HG03342 (cell line): Measurements from ENCODE around the gene SLC27A2.

ENCODE experiments used
- ATAC-seq: cut with Tn5 transposase; IDR thresholded peaks from one replicate; pipeline ENCODE4 v1.9.1; 2021; ENCODE audit warnings: mild to moderate bottlenecking, moderate library complexity; ENCODE audit not compliant: unreplicated experiment

The SLC27A2 gene

DNA sequence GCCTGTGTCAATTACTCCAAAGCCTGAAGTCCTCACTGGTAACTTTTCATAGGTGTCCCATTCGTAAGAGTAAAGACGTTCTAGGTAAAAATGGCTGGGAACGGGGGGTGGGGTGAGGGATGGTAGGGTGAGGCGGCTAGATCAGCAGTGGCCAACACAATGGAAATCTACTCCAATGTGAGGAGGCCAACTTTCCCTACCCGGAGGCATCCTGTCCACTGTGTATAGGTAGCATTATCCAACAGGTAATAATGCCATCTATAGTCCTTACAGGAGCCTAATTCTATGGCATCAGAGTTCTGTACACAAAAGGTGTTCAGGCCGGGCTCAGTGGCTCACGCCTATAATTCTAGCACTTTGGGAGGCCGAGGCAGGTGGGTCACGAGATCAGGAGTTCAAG, 54.4 kb downstream of the SLC27A2 start:
- ATAC-seq = no peak

DNA sequence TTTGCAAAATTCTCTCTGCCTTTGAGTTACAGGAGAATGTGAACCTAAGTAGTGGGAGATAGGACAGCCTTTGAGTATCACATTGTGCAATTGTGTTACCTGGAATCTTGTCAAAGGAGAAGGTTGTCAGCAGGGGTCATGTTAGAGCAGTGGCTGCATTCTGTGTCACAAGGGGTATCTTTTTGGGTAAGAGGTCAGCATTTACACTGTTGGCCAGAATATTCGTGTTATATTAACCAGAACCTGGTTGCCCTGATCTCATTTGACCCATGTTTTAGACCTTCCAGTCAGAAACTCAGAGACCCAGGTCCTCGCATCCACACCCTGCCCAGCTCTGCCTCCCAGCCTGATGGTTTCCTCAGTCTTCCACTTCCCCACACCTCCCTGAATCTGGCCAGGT, 56.3 kb downstream of the SLC27A2 start:
- no peak for ATAC-seq

DNA sequence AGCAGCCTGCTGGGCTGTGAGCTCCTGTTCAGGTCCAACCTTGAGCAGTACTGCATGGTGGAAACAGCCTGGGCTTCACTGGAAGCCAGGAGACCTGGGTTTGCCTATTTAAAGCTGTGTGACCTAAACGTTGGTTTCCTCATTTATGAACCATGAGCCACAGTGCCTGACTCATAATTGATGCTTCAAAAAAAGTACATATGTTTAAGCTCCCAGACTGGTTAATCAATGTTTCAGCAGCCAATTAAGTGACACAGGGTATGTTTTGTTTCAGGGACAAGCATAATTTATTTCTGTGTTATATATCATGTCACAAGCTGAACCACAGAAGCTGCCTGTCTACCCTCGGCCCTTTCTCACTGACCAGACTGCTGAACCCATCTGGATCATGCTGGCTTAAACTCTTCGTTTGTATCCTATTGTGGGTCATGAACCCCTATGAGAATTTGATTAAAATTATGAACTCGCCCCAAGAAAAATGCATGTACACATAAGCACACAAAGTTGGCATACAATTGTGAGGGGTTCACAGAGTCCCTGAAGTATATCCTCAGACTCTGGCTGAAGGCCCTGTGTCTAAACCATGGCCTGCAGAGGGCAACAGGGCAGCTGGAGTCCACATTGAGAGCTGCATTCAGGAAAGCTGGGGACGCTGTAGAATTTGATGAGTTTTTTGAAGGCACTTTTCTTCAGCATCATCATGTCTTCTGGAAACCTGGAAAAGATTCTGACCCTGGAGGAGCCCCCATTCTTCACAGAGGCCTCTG, 59.9 kb downstream of the SLC27A2 start:
- ATAC-seq = no peak

DNA sequence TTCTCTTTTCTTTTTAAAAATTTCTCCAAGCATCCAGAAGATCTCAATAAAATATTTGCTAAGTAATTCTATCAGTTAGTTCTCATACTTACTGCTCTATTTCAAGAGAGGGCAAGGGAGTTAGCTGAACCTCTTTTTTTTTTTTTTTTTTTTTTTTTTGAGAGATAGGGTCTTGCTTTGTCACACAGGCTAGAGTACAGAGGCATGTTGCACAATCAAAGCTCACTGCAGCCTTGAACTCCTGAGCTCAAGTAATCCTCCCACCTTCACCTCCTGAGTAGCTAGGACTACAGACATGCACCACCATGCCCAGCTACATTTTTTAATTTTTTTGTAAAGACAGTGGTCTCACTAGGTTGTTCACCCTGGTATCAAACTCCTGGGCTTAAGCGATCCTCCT, 62.2 kb downstream of the SLC27A2 start:
- no peak for ATAC-seq

DNA sequence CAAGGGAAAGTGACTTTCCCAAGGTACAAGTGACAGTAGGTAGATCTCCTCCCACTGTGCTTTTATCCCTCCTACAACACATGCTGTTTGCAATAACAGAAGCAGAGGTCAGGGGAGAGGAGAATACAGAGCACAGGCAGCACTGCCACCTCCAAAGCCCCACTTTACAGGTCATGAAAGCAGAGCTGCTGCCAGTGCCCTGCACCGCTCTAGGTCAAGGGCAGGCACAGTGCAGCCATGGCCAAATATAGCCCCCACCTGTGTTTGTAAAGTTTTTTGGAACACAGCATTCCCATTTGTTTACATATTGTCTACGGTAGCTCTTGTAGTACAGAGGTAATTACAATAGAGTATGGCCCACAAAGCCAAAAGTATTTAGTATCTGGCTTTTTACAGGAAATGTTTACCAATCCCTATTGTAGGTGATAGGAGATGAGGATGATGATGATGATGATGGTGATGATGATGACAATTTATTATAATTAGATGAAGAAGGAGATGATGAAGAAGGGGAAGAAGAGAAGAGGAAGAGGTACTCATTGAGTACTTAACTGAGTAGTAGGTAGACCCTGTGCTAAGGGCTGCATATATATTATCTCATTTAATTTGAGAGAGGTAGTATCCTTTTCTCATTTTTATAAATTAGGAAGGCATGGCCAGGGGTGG, 63.1 kb downstream of the SLC27A2 start:
- ATAC-seq = no peak

DNA sequence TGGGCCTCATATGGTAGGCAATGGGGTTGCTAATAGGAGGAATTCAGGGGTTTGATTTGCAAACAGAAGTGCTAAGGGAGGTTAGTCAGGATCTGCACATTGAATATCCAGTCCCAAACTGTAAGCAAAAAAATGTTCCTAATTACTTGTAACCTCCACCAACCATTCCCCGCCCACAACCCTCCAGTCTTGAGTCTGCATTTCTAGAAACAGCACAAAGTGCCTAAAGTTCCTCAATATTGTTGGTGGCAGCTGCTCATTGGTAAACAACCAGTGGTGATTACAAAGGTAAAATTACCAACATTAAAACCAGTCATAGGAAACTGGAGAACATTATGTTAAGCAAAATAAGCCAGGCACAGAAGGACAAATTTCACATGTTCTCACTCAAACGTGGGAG, 64.6 kb downstream of the SLC27A2 start:
- ATAC-seq = no peak

DNA sequence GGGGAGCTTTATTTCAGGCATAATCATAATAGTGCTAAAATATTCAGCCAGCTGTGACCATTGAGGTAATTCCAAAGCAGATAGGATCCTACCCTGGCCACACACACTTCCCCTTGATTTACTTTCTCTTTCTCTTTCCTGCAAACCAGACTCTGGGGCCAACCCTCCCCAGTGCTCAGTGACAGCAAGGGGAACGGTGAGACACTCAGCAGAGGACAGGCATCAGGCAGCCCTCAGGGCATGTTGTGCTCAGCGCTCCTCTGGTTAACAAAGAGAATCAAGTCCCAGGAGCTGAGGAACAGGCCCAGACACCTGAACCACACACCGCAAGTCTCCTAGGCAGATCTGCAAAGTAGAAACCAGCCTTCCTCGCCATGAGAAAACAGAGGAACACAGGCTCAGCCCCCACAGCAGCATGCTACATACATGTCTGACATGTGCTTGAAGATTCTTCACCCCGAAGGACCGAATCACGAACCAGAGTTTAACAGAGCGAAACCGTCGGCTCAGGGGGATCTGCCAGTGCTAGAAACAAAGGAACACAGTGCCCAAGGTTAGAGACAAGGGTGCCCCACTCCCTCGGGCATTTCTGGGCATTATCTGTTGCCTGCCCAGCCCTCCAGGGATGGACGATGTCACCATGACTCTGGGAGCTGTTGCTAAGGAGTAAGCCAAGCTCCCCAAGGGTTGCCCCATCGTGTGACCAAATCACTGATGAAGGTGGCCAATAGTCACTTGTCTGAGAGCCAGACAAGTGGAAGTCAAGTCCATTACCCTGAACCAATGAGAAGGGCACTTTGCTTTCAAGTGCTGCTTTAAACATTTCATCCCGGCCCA, 66.0 kb downstream of the SLC27A2 start:
- ATAC-seq = peak; percentile 98

DNA sequence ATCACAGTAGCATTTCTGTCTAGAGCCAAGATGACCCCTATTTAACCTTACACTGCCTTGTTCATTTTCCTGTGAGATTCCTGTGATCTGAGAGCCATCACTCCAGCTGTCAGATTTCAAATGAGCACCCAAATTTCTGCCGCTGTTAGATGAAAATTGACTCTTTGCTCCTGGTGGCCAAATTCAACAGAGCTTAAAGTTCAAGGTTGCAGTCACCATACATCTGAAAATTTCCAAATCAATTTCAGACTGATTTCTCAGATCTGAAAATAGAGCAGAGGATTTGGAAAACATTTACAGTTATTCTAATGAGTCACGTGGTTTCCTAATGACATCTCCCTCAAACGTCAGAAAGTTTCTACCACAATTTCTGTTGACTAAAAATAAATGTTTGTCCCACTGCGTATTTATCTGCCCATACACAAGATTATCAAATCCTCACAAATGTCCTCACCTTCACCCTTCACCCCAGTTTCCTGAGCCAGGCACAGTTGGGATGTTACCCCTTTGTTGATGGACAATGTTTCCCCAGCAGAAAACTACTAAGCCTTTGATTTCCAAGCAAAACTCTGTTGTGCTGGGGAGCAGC, 67.1 kb downstream of the SLC27A2 start:
- ATAC-seq = no peak

DNA sequence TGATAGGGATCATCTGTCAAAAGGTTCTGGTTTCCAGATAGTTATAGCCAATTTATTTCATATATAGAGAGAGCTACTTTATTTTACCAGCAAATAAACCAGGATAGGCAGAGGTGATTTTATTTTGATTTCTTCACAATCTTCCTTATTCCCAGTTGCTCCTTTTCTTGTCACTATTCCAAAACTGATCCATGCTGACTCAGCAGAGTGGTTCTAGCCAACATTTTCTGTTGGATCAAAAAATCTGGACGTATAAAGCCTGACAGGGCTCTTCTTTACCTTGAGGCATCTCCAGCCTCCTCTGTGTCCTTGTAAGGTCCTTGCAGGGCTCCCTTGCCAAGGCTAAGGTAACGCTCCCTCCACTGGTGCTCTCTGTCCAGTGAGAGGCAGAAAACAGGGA, 67.7 kb downstream of the SLC27A2 start:
- no peak for ATAC-seq

DNA sequence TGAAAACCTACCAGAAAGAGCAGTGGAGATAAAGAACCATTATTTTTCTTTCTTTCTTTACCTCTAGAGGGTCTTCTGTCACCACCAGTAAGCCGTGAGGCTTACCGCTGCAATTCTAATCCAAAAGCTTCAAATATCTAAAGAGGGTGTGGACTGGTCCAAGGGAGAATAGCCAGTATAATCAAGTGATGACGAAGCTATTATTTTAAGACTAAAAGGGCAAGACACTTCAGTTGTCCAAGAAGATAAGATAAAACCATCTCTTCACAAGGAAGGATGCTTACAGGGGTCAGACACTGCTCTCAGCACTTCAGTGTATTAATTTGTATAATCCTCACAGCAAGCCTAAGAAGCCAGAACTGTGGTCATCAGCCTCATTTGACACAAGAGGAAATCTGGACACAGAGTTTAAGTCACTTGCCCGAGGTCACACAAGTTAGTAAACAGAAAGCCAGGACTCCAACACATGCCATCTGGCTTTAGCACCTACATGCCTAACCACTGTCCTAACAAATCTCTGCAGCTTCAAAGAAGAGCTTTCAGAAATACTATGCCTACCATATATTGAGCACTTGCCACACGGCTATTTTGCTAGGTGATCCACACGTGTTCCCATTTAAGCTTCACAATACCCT, 68.9 kb downstream of the SLC27A2 start:
- ATAC-seq = no peak

DNA sequence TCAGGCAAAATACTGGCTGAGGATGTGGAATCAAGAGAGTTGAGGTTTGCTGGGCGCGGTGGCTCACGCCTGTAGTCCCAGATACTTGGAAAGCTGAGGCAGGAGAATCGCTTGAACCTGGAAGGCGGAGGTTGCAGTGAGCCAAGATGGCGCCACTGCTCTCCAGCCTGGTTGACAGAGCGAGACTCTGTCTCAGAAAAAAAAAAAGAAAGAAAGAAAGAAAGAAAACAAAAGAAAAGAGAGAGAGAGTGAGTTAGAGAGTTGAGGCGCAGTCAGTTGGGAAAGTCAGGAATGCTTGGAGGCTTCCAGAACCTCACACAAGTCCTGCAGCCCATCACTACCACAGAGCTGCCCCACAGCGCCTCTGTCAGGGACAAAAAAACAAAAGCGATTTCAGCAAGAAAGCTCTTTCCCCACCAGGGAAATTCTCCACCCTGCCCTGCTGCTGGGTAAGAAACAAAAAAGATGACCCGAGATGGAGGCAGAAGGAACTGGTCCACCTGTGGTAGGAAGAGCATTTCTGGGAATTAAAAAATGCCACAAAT, 69.7 kb downstream of the SLC27A2 start:
- ATAC-seq = no peak

DNA sequence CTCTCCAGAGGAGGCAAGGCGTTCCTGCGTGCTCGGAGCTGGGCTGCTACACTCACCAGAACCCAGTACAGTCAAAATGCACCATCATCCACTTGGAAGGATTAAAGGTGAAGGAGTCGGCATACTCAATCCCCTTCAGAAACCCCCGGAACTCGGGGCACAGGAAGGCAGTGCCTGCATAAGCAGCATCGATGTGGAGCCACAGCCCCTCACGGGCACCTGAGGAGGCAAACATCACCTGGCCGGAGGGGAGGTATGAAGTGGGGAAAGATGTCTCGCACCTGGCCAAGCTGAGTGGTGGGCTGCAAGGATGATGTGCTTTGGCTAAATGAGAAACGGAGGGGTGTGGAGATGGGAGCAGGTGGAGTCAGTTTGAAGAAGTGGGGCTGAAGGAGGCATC, 70.6 kb downstream of the SLC27A2 start:
- no peak for ATAC-seq

DNA sequence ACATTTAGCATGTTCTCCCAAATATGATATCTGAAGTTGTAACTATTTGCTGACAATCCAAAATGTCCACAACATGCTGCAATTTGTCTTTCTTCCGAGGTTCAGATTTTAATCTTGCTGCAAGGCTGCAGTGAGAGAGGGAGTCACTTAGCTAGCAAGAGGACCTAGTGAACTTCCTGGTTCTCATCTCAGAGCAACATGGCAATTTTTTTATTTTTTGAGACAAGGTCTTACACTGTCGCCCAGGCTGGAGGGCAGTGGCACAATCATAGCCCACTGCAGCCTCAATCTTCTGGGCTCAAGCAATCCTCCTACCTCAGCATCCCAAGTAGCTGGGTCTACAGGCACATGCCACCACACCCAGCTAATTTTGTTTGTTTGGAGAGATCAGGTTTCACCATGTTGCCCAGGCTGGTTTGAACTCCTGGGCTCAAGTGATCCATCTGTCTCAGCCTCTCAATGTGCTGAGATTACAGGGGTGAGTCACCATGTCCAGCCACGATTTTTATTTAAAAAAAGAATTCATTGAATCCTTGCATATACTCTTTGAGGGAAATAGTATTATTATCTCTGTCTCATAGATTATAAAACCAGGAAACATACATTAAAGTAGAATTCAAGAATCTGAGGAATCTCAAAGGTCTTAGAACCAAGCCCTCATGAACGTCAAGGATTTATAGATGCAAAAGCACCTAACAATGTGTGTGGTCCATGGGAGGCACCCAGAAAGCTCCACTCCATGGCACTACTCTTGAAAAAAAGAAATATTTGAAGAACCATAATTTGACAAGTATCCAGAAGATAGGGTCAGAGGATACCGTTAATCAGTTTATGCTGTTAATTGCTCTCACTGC, 74.4 kb downstream of the SLC27A2 start:
- ATAC-seq = no peak

DNA sequence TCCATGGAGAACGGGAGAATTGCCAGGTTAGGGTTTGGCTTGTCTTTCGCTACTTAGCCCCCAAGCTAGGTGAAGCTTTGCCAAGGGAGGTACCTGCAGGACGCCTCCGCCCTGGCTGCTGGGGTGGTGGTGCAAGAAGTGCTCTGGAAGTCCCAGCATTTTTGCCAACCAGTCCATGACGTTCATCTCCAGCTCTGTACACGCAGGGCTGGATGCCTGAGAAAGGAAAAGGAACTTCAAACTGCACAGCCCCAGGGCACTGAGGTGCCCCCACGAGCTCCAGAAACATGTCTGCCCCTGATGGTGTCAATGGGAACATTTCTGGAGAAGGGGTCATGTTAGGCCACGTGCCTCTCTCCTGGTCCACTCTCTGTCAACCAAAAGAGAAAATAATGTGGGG, 75.3 kb downstream of the SLC27A2 start:
- ATAC-seq = no peak

DNA sequence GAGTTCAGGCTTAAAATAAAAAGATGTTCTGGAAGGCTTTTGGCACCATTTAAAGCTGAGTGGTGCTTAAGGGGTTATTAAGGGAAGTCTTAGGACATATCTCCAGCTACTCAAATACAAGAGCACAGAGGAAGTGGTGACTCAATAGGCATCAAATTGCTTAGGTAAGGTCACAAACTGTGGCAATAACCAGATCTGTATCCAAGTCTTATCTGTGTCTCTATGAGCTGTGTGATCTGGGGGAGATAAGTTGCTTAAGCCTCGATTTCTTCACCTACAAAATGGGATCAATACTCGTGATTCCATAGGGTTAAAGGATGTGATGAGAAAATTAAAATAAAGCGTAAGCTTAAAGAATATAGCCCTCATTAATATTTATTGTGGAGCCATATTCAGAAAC, 75.9 kb downstream of the SLC27A2 start:
- ATAC-seq = no peak

DNA sequence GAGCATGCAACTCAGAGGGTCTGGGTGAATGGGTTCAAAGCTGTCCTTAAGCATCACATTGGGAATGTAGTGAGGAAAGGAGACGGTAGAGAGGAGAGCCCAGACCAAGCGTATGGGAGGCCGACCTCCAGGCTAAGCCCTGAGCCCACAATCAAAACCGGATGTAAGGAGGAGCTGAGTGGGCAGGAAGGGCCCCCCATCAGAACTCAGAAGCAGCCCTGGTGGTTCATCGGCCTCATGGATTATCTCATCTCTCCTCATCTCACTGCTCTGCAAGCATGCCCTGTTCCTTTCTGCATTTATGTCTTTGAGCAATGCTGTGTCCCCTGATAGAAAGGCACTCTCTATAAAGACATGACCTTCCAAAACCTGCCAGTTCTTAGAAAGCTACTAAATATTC, 77.3 kb downstream of the SLC27A2 start:
- no peak for ATAC-seq

DNA sequence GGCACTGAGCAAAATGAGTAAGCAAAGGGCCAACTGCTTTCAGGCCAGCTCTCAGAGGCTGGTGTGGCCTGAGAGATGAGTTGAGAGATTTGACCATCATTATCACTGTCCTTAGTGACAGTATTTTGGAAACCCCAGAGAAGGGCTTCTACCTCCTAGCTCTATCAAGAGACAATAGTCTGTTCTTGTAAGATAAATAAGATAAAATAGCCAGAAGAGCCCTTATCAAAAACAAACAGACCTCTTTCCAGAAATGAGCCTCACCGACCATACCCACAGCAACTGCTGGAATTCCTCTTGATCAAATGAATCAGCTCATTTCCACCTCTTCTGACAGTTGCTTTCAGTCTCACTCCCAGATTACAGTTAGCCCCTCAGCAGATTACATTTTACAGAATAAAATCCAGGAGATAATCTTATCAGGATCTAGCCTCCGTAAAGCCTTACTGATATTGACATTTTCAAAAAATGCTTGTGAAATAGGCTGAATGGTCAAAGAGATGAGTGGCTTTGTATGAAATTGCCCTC, 79.0 kb downstream of the SLC27A2 start:
- ATAC-seq = peak; percentile 55

DNA sequence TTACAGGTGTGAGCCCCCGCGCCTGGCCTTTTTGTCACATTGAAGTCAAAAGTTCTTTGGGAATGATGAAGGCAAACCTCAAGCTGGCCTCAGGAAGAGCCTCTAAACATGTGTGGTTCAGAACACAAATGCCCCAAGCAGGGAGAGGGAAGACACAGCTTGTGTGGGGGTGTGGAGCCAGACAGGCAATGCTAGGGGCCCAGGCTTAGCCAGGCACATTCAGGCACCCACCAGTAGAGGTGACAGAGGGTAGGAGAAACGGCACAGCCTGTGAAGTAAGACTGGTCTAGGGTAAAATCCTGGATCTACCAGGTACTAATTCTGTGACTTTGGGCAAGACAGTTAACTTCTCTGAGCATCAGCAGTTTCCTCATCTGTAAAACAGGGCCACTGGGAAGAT, 80.0 kb downstream of the SLC27A2 start:
- no peak for ATAC-seq

DNA sequence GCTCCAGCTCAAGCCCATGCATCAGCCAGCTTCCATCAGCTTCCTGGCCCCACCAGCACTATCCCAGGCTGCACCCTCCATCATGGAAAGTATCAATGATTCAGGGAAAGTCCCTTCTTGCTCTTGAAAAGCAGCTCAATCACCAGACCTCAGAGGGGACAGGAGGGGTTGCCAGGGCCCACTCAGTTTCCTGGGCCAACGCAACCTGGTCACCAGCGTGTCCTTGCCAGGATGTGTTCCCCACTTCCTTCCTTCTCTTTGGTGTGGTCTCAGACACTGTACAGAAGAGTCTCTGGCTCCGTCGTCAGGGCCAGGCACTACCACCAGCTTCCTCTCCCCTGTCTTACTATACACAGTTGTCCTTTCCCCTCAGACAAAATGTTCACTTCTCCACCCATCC, 80.5 kb downstream of the SLC27A2 start:
- ATAC-seq = no peak

DNA sequence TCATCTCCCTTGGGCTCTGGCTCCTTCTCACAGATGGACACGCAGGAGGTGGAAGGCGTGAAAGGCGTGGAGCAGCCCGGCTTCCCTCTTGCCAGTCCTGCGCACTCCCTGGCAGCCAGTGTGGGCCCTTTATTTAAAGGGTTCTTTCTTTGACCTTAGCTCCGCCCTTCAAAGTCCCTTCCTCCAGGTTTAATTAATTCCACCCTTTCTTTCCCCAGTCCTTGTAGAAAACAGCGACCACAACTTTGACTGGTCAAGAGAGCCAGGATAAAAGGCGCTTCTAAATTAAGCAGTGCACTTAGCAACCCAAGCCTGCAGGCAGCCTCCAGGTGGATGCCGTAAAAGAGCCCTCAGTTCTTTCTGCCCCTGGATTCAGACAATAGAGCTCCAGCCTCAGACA, 83.6 kb downstream of the SLC27A2 start, which contains the start of gene HDC:
HDC (minus strand) TSS at position 107 of the 400 bp plus-strand sequence; CDS start at position 4, 103 bp downstream.
- no peak for ATAC-seq
